Peyer's patch (tissue), 4 donors: ENCODE measurements around the gene GDAP1L1.
A peak's percentile ranks its signal among the peaks of the same experiment; 100 is the strongest.

ENCODE experiments used
- CTCF ChIP-seq, 6 experiments: fragments of 450-650 bp in 4 of 6; fragments of 200-600 bp in 2 of 6; sonication (generic) in 1 of 6; IDR thresholded peaks; one replicate each; pipeline ENCODE4 v1.5.1; 2017 to 2019; ENCODE audit warnings: antibody characterized with exemption in 6 of 6, mild to moderate bottlenecking in 3 of 6, moderate library complexity in 1 of 6
- POLR2A ChIP-seq, 2 donors: fragments of 450-650 bp; IDR thresholded peaks; one replicate each; pipeline ENCODE4 v1.5.1; 2017; ENCODE audit warnings: antibody characterized with exemption in 2 of 2, mild to moderate bottlenecking in 2 of 2, moderate library complexity in 2 of 2

GRCh38 chr20:44210406-44211176, 36.5 kb upstream of the GDAP1L1 start, which contains the start of gene OSER1:
- TF ChIP-seq POLR2A (IDR thresholded peaks at IDR 0.05) = peak; percentile 97 to 99
- peak in 2 of 6 experiments; percentile 6 to 18 for TF ChIP-seq CTCF (IDR thresholded peaks at IDR 0.05)
